GM18520 (cell line): Measurements from ENCODE around the gene PCBD2.
"Not testable (repeated sequence)": the region's sequence is repeated elsewhere in the genome, so short reads cannot be mapped to it uniquely, and the experiment has no call there.

Source experiments
- ATAC-seq: cut with Tn5 transposase; IDR thresholded peaks from one replicate; pipeline ENCODE4 v1.9.1; 2021; ENCODE audit not compliant: unreplicated experiment

Gene PCBD2

DNA sequence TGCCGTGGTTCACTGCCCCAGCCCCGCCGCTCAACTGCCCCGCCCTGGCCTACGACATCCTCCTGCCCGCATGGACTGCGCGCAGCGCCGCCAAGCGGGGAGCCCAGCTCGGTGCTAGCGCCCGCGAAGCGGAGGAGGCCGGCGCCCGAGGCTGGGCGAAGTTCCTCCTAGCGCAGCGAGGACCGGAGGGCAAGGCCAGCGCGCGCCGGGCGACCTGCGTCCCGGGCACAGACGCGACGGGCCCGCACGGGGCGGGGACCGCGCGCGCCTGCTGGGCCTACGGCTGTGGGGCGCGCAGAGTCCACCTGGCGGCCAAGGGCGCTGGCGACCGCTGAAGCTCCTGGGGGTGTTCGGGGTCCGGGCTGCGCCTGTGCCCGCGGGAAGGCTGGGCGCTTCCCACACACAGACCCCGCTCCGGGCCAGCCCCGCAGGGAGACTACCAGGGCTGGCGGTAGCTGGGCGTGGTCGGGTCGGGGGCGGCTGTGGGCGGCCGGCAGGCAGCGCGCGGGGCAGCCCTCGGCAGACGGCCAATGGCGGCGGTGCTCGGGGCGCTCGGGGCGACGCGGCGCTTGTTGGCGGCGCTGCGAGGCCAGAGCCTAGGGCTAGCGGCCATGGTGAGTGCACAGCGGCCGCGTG is at the start of gene PCBD2:
PCBD2 (plus strand) TSS at position 522 of the 636 bp plus-strand sequence; CDS start at position 531, 9 bp downstream.
- ATAC-seq = peak; percentile 79

DNA sequence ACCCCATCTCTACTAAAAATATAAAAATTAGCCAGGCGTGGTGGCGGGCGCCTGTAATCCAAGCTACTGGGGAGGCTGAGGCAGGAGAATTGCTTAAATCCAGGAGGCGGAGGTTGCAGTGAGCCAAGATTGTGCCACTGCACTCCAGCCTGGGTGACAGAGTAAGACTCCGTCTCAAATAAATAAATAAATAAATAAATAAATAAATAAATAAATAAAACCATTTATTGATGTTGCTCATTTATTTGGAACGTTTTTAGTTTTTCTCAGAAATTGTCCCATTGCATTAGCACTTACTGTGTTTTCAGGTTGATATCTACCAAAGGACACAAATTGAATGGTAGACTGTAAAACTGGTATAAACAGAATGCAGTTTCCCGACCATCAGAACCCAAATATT is 48.5 kb upstream of the PCBD2 start:
- ATAC-seq = not testable (repeated sequence)

DNA sequence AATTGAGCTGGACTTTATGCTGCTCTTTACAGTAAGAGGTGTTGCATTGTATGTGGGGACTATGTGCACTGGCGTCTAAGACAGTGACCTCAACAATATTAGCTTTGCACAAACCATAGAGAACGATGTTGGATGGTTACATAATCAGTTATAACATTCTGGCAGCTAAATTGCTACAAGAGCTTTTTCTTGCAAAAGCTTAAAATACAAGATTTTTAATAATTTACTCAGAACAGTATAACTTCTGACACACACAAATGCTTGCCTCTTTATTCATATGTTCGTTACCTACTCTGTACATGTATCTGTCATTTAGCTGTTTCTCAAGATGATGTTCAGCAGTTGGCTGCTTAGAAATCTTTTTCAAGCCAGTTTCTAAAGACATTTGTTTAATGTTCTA is 47.5 kb upstream of the PCBD2 start:
- ATAC-seq = no peak

DNA sequence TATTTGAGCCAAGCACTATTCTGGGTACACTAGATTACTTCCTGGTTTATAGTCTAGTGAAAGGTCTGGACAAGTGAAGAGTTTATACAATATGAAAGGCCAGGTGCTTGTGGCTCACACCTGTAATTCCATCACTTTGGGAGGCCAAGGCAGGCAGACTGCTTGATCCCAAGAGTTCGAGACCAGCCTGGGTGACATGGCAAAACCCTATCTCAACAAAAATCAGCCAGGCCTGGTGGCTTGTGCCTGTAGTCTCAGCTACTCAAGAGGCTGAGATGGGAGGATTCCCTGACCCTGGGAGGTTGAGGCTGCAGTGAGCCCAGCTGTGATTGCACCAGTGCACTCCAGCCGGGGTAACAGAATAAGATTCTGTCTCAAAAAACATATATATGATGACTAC is 40.2 kb upstream of the PCBD2 start:
- no peak for ATAC-seq

DNA sequence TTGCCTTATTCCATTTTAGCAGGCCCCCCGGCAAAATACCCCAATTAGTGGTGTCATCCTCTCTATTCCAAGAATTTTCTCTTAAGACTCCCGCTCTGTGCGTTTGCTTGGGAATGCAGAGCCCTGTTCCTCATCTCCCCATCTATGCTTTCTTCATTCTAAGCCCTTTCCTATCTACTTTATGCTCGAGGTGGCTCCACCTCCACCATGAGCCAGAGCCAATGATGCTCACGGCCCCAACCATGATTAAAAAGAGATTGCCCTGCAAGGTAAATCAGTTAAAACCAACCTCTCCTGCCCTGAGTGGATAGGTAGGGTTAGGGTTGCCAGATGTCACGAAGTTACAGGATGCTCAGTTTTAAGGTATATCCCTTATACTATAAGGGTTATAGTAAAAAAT is 31.4 kb upstream of the PCBD2 start:
- no peak for ATAC-seq

DNA sequence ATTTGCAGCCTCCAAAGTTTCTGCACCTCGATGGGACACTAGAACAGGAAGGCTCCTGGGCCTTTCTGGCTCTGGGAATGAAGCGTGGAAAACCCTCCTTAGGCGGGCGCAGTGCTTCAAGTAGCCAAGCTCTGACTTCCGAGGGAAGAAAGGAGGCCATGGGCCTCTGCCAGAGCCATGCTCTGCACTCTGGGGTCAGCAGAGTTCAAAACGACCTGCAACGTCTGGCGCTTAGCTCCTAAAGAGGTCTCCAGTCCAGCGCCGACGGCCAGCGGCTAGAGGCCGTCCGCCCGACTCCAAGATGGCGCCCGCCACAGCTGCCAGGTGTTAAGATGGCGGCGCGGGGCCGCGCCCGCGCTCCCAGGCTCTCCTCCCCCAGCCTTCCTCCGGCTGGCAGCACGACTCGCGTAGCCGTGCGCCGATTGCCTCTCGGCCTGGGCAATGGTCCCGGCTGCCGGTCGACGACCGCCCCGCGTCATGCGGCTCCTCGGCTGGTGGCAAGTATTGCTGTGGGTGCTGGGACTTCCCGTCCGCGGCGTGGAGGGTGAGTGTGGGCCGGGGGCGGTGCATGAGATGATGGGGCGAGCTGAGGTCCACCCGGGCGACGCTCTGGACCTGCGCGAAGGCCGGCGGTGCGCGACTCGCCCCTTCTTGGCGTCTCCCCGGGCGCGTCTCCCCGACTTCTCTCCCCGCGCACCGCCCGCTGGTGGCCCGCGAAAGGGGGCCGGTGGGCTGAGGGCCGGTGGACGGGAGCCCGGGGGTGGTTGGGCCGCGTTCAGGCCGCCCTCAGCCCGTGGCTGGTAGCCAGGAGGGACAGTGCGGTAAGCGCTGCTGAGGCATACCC is 30.7 kb upstream of the PCBD2 start, which contains the start of gene TXNDC15:
TXNDC15 (plus strand) TSS at position 385 of the 844 bp plus-strand sequence; CDS start at position 442, 57 bp downstream.
- peak; percentile 80 for ATAC-seq

DNA sequence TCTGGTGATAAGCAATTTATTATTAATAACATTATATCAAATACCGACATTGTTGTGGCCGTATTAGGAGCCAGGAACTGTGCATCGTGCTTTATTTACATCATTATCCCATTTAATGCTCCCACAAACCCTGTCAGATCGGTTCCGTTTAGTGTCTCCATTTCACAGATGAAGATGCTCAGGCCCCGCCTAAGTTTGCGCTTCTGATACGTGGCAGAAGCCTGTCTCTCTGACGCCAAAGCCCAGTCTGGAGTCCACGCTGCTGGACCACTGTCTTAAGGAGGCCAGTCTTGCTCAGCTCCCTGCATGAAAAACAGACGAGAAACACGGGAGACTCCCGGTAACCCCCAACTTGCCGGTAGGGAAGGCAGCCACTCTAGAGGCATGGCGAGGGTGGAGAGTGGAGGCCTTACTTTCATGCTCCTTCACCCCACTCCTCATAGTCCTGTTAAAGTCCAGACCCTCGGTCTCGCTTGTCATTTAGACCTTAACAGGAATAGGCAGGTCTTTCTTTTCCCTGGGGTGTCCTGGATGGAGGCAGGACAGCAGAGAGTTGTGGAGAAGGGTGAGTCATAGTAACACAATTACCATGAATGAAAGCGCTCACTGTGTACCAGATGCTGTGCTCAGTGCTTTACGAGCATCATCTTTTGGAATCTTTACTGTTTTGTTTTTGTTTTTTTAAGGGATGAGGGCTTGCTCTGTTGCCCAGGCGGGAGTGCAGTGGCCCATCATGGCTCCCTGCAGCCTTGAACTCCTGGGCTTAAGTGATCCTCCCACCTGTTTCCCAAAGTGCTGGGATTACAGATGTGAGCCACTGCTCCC is 29.9 kb upstream of the PCBD2 start:
- ATAC-seq = no peak

DNA sequence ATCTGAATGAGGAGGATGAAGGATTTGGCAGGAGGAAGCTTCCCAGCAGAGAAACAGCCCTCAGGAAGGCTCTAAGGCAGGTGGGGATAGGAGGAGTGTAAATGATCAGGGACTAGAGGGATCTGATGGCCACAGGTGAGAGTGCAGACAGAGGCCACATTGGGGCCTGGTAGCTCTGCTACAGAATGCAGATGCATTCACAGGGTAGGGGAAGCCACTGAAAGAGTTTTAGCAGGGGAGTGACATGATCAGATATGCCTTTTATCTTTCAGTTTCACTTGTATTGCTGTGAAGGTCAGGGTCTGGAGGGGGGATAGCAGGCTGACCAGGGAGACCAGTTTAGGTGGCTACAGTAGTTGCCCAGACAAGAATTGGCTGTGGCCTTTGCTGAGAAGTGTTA is 27.8 kb upstream of the PCBD2 start:
- ATAC-seq = no peak

DNA sequence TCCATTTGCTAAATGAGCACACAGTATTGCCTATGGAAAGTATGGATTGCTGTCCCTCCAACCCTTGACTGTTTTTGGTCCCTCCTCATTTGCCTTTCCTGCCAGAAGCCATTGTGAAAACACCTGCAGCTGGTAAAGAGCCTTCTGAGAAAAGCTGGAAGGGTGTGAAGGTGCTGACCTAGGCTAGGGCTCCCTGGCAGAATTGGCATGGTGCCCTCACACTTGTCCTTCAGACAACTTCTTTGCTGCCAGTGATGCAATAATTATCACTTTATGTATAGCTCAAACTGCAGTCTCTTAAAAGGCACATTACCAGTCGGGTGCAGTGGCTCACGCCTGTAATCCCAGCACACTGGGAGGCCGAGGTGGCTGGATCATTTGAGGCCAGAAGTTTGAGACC is 26.5 kb upstream of the PCBD2 start:
- no peak for ATAC-seq

DNA sequence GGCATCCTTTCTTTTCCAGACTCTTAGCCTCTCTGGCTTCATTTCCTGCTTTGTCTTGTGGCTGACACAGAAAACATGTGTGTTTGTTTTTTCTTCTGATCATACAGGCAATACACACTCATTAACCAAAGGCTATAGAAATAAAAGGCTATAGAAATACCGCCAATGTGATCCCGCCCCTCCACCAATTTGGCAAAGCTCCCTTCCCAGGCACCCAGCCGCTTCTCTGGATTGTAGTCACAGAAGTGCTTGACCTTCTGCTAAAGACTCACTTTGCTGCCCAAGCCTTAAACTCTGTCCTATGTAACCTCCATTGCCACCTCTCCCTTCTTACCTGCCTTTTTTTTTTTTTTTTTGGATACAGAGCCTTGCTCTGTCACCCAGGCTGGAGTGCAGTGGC is 25.5 kb upstream of the PCBD2 start:
- ATAC-seq = no peak

DNA sequence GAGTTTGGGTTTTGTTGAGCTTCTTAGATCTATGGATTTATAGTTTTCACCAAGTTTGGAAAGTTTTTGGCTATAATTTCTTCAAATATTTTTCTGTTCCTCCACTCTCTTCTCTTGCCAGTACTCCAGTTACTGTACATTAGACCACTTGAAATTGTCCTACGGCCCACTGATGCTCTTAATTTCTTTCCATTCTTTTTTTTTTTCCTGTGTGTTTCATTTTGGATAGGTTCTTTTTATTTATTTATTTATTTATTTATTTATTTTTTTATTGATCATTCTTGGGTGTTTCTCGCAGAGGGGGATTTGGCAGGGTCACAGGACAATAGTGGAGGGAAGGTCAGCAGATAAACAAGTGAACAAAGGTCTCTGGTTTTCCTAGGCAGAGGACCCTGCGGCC is 24.0 kb upstream of the PCBD2 start:
- not testable (repeated sequence) for ATAC-seq

DNA sequence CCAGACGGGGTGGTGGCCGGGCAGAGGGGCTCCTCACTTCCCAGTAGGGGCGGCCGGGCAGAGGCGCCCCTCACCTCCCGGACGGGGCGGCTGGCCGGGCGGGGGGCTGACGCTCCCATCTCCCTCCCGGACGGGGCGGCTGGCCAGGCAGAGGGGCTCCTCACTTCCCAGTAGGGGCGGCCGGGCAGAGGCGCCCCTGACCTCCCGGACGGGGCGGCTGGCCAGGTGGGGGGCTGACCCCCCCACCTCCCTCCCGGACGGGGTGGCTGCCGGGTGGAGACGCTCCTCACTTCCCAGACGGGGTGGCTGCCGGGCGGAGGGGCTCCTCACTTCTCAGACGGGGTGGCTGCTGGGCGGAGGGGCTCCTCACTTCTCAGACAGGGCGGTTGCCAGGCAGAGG is 23.2 kb upstream of the PCBD2 start:
- ATAC-seq = not testable (repeated sequence)

DNA sequence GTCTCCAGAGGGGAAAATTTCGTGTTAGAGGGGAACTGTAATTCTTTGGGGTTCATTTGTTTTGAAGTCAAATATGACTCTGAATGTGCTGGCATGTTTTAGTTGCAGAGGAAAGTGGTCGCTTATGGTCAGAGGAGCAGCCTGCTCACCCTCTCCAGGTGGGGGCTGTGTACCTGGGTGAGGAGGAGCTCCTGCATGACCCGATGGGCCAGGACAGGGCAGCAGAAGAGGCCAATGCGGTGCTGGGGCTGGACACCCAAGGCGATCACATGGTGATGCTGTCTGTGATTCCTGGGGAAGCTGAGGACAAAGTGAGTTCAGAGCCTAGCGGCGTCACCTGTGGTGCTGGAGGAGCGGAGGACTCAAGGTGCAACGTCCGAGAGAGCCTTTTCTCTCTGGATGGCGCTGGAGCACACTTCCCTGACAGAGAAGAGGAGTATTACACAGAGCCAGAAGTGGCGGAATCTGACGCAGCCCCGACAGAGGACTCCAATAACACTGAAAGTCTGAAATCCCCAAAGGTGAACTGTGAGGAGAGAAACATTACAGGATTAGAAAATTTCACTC is 17.3 kb upstream of the PCBD2 start:
- no peak for ATAC-seq

DNA sequence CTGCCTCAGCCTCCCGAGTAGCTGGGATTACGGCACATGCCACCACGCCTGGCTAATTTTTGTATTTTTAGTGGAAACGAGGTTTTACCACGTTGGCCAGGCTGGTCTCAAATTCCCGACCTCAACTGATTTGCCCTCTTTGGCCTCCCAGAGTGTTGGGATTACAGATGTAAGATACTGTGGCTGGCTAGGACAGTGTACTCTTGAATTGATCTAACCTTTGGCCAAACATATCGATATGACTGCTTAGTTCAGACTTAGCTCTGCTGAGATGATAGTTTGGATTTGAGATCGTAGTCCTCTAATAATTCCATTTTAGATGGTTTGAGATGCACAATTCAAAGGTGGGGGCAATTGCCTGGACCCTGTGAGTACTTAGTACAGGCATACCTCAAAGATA is 15.6 kb upstream of the PCBD2 start:
- ATAC-seq = no peak

DNA sequence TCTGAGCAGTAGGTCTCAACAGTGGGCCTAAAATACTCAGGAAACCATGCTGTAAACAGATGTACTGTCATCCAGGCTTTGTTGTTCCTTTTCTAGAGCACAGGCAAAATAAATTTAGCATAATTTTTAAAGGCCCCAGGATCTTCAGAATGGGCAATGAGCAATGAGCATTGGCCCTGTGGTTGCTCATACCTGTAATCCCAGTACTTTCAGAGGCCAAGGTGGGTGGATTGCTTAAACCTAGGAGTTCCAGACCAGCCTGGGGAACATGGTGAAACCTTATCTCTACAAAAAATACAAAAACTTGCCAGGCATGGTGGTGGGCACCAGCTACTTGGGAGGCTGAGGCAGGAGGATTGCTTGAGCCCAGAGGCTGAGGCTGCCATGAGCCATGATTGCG is 13.5 kb upstream of the PCBD2 start:
- ATAC-seq = no peak

DNA sequence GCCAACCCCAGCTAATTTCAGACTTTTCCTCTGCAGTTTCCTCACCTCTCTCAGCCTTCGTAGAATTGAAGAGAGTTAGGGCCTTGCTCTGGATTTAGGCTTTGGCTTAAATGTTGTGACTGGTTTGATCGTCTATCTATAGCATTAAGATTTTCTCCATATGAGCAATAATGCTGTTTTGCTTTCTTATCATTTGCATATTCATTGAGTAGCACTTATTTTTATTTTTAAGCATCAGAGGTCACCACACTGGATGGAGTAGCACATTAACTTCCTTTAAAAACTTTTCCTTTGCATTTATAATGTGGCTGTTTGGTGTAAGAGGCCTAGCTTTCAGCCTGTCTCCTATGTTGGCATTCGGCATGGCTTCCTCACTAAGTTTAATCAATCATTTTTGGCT is 12.6 kb upstream of the PCBD2 start:
- ATAC-seq = no peak

DNA sequence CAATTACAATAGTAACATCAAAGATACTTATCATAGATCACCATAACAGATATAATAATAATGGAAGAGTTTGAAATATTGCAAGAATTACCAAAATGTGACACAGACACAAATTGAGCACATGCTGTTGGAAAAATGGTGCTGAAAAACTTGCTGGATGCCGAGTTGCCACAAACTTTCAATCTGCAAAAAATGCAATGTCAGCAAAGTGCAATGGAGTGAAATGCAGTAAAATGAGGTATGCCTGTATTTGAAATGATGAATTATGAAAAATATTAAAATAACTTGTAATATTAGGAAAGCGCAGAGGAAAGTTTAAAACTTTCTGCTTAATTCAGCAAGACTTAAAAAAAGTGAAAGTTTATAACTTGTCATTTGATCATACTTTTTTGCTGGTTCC is 12.0 kb upstream of the PCBD2 start:
- ATAC-seq = no peak

DNA sequence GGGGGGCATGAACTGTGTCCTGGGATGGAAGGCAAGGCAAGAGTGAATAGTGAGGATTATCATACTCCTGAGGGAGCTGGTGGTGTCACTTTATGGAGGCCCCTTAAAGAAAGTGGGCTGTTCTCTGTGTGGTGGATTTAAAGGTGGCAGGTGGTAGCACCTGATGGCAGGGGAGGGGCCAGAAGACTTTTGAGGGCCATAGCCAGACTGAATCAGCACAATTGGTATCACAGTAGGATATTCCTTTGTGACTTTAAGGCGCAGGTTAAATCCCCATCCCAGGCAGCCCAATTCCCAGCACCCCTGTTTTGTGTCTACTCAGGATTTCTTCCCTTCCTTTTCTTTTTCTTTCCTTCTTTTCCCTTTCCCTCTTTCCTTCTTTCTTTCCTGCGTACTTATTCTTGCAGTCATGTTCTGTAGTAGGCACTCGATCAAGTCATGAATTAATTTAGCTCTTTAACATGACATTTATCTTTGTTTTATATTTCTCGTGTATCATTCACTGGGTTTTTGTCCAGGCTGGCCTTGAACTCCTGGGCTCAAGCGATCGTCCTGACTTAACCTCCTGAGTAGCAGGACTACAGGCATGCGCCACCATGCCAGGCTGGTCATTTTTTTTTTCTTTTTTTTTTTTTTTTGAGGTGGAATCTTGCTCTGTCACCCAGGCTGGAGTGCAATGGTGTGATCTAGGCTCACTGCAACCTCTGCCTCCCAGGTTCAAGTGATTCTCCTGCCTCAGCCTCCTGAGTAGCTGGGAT is 11.0 kb upstream of the PCBD2 start:
- no peak for ATAC-seq

DNA sequence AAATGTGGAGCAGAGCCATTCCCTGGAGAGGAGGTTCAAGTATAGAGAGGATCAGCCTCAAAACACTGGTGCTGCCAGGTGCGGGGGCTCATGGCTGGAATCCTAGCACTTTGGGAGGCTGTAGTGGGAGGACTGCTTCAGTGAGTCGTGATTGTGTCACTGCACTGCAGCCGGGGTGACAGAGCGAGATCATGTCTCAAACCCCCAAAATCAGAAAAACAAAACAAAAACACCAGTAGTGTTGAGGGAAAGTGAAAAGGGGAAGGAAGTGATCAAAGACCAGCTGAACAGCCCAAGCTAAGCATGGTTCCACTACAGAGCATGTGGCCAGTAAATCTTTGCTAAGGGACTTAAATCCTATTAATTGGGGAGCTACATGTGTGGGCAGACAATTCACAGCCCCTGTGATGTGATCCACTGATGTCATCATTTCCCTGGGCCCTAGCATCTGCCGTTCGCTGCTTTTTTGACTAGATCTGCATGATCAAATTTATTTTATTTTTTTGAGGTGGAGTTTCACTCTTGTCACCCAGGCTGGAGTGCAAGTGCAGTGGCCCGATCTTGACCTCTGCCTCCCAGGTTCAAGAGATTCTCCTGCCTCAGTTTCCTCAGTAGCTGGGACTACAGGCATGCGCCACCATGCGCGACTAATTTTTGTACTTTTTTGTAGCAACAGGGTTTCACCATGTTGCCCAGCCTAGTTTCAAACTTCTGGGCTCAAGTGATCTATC is 2.7 kb upstream of the PCBD2 start:
- no peak for ATAC-seq
